ENCODE results near the gene DYSF.

DNA sequence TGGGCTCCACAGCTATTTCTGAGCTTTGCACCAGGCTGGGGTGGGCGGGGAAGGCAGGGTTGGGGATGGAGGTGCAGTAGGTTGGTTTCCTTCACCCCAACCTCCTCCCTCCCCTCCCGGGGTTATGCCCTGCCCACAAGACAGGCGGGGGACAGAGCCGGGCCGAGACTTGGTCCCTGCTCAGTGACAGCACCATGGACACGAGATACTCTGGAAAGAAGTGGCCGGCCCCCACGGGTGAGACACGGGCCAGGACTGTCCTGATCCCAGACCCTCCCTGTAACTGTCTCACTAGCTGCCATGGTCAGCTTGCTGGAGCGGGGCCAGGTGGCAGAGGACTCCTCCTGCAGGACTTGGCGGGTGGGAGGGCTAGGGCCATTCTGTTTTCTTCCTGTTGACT is 59.7 kb downstream of the DYSF start:
- TF ChIP-seq, protein P1, sequence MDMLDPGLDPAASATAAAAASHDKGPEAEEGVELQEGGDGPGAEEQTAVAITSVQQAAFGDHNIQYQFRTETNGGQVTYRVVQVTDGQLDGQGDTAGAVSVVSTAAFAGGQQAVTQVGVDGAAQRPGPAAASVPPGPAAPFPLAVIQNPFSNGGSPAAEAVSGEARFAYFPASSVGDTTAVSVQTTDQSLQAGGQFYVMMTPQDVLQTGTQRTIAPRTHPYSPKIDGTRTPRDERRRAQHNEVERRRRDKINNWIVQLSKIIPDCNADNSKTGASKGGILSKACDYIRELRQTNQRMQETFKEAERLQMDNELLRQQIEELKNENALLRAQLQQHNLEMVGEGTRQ (IDR thresholded peaks at IDR 0.05; ENCODE audit: borderline replicate concordance, low read depth, low read length): no peak
- no peak for TF ChIP-seq POLR2AphosphoS5 (IDR thresholded peaks at IDR 0.05; ENCODE audit: low read depth, low read length)
- TF ChIP-seq, protein P2, sequence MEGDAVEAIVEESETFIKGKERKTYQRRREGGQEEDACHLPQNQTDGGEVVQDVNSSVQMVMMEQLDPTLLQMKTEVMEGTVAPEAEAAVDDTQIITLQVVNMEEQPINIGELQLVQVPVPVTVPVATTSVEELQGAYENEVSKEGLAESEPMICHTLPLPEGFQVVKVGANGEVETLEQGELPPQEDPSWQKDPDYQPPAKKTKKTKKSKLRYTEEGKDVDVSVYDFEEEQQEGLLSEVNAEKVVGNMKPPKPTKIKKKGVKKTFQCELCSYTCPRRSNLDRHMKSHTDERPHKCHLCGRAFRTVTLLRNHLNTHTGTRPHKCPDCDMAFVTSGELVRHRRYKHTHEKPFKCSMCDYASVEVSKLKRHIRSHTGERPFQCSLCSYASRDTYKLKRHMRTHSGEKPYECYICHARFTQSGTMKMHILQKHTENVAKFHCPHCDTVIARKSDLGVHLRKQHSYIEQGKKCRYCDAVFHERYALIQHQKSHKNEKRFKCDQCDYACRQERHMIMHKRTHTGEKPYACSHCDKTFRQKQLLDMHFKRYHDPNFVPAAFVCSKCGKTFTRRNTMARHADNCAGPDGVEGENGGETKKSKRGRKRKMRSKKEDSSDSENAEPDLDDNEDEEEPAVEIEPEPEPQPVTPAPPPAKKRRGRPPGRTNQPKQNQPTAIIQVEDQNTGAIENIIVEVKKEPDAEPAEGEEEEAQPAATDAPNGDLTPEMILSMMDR (IDR thresholded peaks at IDR 0.05): no peak
- TF ChIP-seq, protein P3, sequence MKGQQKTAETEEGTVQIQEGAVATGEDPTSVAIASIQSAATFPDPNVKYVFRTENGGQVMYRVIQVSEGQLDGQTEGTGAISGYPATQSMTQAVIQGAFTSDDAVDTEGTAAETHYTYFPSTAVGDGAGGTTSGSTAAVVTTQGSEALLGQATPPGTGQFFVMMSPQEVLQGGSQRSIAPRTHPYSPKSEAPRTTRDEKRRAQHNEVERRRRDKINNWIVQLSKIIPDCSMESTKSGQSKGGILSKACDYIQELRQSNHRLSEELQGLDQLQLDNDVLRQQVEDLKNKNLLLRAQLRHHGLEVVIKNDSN (IDR thresholded peaks at IDR 0.05; ENCODE audit: borderline replicate concordance, low read depth): no peak
- no peak for TF ChIP-seq FOXM1 (IDR thresholded peaks at IDR 0.05; ENCODE audit: low read depth)
- TF ChIP-seq EP300 (IDR thresholded peaks at IDR 0.05; ENCODE audit: borderline replicate concordance in 1 of 2, low read depth in 1 of 2, low read length in 1 of 2): no peak
- no peak for TF ChIP-seq SMC3 (IDR thresholded peaks at IDR 0.05; ENCODE audit: low read depth, low read length)
- no peak for TF ChIP-seq EZH2phosphoT487 (IDR thresholded peaks at IDR 0.05; ENCODE audit: borderline replicate concordance, low read depth)
- no peak for TF ChIP-seq RCOR1 (IDR thresholded peaks at IDR 0.05; ENCODE audit: low read length)
- no peak for TF ChIP-seq JUND (IDR thresholded peaks at IDR 0.05)
- no peak for TF ChIP-seq GATA2 (CRISPR knock-in tag; IDR thresholded peaks at IDR 0.05)
- no peak for TF ChIP-seq GABPA (IDR thresholded peaks at IDR 0.05; ENCODE audit: low read depth)
